Upper lobe of left lung (tissue), 4 donors: Measurements from ENCODE around the gene MSI2.

Experiments
- CTCF ChIP-seq, 6 experiments: fragments of 450-650 bp in 4 of 6; fragments of 200-600 bp in 2 of 6; sonication (generic) in 2 of 6; IDR thresholded peaks; one replicate each; pipeline ENCODE4 v1.5.1; 2016 to 2019; ENCODE audit warnings: antibody characterized with exemption in 6 of 6
- POLR2A ChIP-seq, 4 donors: fragments of 450-650 bp; IDR thresholded peaks; one replicate each; pipeline ENCODE4 v1.5.1; 2016 to 2017; ENCODE audit warnings: antibody characterized with exemption in 4 of 4, mild to moderate bottlenecking in 2 of 4

GRCh38 chr17:57652811-57653210 lies 396.5 kb downstream of the MSI2 start:
- no peak for TF ChIP-seq CTCF (IDR thresholded peaks at IDR 0.05)
- no peak for TF ChIP-seq POLR2A (IDR thresholded peaks at IDR 0.05)
